Jurkat, Clone E6-1 (cell line): ENCODE results near the gene LMF1.
A peak's percentile ranks its signal among the peaks of the same experiment; 100 is the strongest.
"Not testable (repeated sequence)": the region's sequence is repeated elsewhere in the genome, so short reads cannot be mapped to it uniquely, and the experiment has no call there.

Source experiments
- DNase-seq: peaks from one replicate; pipeline ENCODE4 v3.0.0-alpha.2; 2011; ENCODE audit warnings: low read depth, low spot score
- H3K4me3 ChIP-seq: 2 replicates; pipeline ENCODE4 v1.5.1; 2011; ENCODE audit warnings: mild to moderate bottlenecking, low read length, control low read depth, moderate library complexity

The LMF1 gene

DNA sequence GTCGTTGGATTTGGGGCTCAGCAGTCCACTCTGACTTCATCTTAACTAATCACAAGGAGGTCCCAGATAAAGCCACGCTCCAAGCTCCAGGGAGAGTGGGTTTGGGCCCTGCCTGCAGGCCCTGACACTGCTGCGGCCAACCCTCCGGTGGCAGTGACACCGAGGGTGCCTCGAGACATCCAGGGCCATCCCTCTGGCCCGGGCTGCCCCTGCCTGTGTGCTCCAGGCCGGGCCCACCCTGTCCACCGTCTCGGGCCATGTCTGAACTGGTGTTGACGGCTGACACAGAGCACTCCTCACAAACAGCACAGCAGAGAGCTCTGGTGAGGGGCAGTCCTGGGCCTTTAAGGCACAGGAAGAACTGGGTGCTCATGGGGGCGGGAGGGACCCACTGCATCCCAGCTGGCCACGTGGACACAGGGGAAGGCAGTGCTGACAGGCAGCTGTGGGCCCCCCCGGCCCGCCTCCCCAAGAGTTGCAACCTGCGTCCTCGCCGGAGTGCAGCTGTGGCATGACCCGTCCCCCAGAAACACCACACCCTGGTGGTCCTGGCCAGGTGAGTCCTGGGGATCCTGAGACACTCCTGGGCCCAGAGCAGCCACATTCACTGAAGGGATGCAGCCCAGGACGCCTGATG, 80.0 kb downstream of the LMF1 start:
- H3K4me3 ChIP-seq = no peak overlapping the region
- DNase-seq = no peak

DNA sequence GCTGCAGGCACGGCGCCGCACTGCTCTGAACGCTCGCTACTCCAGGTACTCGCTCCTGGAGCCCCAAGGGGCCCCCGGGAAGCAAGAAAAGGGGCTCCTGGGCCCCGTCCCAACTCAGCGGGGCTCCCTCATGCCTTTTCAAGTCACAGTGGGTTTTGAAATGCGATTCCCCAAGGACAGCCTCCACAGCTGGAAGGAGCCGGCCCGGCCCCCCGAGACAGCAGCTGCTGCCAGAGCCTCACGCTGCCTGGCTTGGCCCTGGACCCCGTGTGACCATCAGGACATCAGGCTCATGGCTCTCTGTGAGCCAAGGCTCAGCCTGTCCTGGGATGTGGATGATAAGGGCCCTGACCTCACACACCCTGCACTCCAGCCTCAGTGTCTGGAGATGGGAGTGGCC, 80.6 kb downstream of the LMF1 start:
- DNase-seq = no peak
- H3K4me3 ChIP-seq = no peak overlapping the region

DNA sequence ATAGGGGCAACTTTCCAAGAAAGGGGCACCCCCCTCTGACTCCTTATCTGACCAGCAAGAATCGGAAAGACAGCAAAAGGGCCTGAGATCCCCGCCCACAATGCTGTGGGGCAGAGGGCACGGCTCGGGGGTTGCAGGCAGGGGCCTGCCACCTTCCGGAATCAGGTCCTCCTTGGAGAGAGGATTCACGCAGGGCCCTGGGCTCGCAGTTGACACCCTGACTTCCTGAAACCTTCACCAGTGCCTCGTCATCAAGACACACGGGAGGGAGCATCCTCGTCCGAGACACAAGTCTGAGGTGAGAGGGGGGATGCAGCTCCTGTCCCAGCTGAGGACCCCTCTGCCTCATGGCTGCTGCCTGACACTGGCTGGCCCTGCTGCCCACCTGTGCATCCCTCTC, 81.2 kb downstream of the LMF1 start:
- no peak for DNase-seq
- no peak overlapping the region for H3K4me3 ChIP-seq

DNA sequence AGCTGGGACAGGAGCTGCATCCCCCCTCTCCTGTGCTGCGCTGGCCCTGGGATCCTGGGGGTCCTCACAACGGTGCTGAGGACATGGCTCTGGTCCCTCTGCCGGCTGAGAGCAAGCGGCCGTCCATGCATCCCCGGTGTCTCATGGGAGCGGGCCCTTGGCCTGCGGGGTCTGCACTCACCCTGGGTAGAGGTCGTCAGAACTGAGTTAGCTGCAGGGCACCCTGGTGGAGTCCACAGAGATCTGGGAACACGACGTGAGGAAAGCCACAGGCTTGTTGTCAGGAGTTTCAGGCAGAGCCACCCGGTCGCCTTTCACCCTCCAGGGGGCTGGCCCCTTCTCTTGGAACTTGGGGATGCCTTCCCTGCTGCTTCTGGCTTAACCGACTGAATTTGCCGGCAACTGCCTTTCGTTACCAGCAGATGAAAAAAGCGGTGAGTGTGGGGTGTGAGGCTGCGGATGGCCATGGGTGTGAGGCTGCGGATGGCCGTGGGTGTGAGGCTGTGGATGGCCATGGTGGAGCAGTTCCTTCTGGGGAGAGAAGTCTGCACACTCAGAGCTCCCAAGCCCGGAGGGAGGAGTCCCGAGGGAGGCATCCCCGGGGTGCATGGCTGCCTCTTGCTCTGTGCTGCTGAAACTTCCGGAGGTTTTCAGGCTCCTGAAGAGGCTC, 81.7 kb downstream of the LMF1 start:
- no peak overlapping the region for H3K4me3 ChIP-seq
- DNase-seq = no peak

DNA sequence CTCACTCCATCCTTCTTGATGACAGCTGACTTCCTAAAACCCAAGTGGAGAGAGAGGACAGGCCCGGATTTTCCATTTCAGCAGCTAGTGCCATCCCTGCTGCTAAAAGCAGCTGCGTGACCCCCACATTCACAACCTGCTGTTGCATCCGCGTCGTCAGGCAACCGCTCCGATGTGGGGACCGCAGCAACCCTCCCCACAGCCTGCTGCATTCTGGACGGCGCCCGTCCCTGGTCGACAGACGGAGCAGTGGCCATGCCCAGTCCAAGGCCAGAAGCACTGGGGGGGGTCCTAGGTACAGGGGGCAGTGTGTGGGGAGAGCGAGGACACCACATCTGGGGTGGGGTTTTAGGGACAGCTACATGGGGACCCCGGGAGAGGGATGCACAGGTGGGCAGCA, 82.3 kb downstream of the LMF1 start:
- not testable (repeated sequence) for H3K4me3 ChIP-seq, DNase-seq

DNA sequence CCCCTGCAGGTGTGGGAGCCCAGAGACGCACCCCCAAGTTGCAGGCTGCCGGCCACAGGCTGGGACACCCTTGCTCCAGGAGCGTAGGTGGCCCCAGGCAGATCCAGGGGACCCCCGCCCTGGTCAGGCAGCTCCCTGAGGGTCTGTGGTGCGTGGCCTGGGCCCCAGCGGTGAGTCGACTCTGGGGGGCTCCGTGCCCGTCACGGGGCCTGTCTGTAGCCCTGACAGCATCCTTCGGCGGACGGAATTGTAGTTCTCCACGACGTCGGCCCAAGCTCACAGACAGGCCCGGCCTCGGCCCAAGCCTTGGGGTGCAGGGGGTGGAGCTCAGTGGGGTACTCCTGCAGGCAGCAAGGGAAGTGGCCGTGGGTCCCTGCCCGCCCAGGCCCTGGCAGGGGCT, 82.9 kb downstream of the LMF1 start:
- DNase-seq = no peak
- H3K4me3 ChIP-seq = no peak overlapping the region

DNA sequence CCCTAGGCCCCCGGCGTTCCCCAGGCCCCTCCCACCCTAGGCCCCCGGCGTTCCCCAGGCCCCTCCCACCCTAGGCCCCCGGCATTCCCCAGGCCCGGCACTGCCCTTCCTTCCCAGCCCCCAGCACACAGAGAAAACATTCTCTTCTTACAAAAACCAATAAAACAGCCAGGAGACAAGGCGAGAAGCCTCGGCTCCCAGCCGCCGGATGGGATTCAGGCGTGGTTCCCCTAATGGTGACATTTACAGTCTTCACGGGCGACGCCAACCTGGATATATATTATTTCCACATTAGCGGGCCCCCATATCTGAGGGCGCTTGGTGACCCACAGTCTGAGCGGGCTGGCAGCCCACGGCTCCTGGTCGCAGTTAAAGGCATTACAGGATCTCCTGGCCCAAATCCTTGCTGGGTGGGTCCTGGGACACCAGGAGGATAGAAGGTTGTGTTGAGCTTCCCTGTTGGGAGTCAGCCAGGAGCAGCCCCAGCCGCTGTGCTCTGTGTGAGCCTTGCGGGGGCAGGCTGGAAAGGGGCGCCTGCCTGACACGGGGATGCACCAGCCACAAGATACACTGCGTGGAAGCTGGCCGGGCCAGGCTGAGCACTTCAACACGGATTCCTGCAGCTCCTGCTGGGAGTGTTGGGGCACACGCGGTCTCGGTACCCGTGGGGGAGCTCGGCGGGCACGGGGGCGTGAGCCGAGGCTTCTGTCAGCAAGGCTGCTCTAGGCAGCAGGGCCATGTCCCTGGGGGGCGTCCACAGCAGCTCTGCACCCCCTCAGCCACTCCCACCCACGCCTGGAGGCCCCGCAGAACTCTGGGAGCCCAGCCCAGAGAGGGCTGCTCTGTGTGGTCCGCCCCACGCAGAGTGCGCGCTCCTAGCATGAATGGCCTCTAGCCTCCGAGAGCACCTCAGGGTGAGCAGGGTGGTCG, 83.7 kb downstream of the LMF1 start:
- no peak for DNase-seq
- H3K4me3 ChIP-seq = no peak overlapping the region

DNA sequence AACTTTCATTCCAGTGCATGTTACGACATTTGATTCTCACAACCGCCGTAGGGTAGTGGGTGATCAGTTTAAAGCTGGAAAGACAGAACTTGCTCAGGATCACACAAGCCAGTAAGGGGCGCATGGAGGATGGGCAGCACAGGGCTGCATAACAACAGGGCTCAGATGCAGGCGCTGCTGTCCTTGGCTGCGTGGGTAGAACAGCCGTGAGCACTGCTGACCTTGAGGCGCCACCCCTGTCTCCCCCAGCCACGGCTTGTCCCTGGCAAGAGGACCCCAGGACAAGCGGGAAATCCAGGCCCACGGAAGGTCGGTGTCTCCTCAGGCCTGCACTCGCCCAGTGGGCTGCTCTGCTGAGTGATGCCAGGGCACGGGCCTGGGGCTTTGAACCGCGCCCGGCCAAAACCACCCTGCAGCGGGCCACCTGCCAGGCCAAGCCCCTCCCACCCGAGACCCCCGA, 84.7 kb downstream of the LMF1 start:
- no peak overlapping the region for H3K4me3 ChIP-seq
- no peak for DNase-seq

DNA sequence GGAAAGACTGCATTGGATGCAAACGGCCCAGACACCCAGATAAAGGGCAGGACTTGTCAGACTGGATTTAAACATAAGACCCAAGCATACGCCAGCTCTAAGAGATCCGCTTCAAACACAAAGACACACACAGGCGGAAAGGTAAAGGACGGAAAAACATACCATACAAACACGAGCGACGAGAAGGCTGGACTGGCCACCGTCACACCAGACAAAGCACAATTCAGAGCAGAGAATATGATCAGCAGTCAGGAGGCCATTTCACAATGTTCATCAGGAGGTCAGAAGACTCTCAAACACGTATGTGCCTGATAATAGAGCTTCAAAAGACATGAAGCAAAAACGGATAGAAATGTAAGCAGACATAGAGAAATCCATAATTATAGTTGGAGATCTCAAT, 85.4 kb downstream of the LMF1 start:
- no peak for DNase-seq
- no peak overlapping the region for H3K4me3 ChIP-seq

DNA sequence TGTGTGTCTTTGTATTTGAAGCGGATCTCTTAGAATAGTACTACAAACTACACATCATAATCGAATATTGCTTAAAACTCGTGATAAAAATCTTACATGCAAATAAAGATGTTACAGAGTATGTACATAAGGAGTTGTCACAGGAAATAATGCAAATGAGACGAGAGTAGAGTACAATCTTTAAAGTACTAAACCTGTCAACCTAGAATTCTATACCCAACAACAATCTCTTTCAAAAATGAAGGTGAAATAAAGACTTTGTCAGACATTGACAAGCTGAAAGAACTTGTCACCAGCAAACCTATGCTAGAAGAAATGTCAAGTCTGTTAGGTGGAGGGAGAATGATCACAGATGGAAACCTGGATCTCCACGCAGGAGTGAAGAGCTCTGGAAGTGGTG, 86.6 kb downstream of the LMF1 start:
- DNase-seq = no peak
- H3K4me3 ChIP-seq = no peak overlapping the region

DNA sequence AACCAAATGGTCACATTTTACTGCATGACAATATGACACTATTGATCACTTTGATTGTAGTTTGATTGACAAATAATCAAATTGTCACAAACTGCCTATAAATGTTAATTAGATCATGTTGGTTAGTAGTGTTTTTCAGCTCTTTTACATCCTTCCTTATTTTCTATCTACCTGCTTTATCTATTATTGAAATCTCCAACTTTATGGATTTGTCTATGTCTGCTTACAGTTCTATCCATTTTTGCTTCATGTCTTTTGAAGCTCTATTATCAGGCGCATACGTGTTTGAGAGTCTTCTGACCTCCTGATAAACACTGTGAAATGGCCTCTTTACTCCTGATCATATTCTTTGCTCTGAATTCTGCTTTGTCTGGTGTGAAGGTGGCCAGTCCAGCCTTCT, 87.0 kb downstream of the LMF1 start:
- DNase-seq = no peak
- H3K4me3 ChIP-seq = no peak overlapping the region

DNA sequence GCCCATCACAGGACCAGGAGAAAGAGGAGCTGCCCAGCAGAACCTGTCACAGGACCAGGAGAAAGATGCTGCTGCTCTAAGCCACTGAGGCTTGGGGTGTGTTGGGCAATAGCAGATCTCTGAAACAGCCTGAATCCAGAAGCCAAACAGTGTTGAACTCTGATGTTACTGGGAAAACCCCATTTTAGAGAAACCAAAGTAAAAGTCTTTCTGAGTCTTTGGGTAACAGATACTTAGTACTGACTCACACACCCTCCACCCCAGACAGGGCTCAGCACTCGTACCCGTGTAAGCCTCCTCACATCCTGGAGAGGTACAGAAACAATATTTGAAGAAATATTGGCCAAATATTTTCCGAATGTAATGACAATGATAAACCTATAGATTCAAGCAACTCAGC, 87.4 kb downstream of the LMF1 start:
- DNase-seq = no peak
- no peak overlapping the region for H3K4me3 ChIP-seq

DNA sequence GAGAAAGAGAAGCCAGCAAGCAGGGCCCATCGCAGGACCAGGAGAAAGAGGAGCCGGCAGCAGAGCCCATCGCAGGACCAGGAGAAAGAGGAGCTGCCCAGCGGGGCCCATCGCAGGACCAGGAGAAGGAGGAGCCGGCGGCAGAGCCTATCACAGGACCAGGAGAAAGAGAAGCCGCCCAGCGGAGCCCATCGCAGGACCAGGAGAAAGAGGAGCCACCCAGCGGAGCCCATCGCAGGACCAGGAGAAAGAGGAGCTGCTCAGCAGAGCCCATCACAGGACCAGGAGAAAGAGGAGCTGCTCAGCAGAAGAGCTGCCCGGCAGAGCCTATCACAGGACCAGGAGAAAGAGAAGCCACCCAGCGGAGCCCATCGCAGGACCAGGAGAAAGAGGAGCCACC, 88.1 kb downstream of the LMF1 start:
- H3K4me3 ChIP-seq, DNase-seq: not testable (repeated sequence)

DNA sequence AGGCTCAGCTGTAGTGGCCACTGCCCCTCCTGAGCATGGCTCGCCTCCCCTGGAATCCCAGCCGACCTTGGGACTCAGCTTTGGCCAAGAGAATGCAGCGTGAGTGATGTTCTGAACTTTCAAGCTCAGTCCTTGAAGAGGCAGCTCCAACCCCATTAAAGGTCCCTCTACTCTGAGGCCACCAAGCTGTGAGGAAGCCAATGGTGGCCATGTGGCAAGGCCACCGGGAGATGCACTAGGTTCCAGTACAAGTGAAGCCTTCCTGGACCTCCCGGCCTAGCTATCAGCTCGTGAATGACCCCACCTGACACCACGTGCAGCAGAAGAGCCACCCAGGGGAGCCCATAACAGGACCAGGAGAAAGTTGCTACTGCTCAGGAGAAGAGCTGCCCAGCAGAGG, 88.5 kb downstream of the LMF1 start:
- no peak overlapping the region for H3K4me3 ChIP-seq
- no peak for DNase-seq

DNA sequence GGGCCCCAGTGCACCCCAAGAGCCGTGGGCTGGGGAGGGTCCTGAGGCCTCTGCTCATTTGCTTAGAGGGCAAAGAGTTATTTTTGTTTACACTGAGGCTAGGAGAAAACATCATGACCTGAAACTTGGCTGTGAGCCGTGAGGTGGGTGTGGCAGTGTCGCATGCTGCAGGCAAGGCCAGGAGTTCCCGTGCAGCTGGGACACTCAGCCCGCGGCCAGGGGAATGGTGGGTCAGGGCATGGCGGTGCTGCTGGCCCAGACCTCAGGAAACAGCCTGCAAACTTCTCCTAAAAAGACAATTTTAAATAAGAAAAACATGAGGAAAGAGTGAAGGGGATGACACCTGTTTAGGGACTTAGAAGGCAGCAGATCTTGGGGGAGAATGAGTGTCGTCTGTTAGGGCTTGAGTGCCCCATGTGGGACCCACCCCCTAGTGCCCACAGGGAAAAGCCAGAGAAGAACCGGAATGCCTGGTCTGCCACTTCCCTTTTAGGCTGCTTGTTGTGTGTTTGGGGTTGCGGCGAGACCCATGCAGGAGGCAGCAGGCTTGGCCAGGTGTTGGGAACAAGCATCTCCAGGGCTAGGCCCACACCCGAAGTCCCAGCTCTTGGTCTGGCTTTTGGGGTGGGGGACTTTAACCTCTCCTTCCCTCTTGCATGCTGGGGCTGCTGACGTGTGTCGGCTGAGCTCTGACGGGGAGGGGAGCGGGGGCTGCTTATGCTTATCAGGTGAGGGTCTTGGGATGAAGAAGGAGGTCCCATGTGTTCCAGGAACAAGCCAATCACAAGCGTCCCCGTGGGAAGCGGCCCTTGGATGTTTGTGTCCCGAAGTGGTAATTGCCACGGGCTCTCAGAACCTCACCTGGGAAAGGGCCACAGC, 89.3 kb downstream of the LMF1 start:
- peak; percentile 61 for DNase-seq
- no peak overlapping the region for H3K4me3 ChIP-seq

DNA sequence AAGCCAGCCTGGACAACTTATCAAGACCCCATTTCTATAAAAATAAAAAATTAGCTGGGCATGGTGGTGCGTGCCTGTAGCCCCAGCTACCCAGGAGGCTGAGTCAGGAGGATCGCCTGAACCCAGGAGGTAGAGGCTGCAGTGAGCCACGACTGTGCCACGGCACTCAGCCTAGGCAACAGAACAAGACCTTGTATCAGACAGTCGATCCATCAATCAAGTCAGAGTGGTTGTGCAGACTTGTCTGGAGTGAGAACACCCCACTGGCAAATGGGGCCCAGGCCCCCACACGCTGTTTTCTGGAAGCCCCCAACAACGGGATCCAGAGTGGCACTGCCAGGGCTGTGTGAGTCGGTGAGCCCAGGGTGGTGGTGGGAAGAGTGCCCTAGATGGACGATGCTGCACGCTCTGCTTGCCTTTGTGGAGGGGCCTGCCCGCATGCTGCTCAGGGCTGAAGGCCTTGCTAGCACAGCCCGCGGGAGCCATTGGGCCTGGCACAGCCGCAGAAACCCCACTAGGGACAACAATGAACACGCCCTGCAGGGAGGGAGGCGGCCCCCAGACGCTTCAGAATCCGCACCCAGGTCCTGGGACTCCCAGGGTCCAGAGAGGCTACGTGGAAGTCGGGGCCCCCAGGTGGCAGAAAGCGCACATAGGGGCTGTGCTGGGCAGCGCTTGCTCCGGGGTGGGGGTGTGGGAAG, 90.2 kb downstream of the LMF1 start:
- DNase-seq = no peak
- no peak overlapping the region for H3K4me3 ChIP-seq

DNA sequence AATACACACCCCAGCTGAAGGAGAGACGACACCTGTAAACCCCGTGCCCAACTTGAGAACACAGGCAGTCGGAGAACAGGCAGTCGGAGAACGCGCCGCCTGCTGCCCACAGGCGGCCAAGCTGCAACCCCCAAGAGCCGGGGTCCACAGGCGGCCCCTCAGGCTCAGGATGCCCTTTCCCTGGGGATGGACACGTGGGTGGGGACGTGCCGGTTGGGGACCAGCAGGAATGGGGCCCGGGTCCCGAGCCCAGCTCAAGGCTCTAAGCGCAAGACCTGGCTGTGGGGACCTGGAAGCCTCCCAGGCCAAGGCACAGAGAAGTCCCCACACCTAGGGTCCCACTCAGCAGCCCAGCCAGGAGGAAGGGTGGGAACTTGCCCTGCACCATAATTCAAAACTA, 90.8 kb downstream of the LMF1 start:
- H3K4me3 ChIP-seq = no peak overlapping the region
- DNase-seq = no peak

DNA sequence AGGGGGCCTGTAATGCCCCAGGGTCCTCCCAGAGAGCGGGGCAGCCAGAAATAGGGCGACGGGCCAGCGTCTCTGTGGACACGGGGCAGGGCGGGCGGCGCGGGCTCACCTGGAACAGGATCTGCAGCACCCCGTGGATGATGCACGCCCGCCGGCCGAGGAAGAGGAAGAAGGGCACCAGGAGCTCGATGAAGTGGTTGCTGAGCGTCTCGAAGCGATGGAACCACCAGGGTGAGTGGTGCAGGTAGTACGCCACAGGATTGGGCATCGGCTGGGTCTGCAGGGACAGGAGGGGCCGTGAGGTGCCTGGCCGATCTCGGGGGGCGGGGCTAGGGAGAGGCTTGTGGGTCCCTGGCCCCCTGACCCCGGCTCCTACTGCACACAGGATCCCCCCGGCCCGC, 91.3 kb downstream of the LMF1 start:
- no peak overlapping the region for H3K4me3 ChIP-seq
- no peak for DNase-seq

DNA sequence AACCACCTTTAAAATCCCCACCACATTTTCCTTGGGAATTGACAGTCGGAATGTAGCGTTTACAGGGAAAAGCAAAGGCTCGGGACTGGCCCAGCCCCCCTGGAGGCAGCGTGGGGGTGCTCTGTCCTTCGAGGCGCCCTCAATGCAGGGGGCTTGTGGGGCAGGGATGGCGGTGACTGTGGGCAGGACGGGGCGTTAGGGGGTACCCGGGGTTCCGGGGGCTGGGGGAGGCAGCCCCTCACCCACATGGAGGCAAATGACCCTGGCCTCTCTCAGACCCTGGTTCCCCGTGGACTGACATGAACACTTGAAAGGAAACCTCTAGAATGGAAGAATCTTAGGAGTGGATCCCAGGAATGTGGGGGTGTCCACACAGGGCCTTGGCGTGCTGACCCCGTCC, 91.9 kb downstream of the LMF1 start:
- no peak for DNase-seq
- no peak overlapping the region for H3K4me3 ChIP-seq
